Measurements from ENCODE around the gene CALU. TPM values are rescaled to one million over a fixed set of nuclear protein-coding genes. Genes with fewer than 3 reads are reported as not detected.

CALU gene
- total and polyA plus RNA-seq, 8 donors: 177 to 239 (median 205) TPM

DNA sequence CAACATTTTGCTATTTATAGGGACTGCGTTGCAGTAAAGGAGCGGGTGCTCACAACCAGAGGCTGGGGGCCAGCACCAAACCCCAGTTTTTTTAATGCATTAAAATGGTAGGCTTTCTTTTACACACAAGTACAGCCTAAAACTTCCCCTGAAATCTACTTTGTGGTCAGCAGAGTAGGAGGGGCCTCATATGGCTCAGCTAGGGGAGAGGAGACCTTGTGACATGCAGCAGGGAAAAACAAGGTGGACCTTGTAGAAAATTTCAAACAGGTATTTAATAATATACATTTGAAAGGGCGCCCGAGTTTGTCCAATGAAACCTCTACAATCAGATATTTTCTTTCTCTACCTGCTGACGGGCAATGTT, 54.0 kb downstream of the CALU start:
- TF ChIP-seq CTCF (IDR thresholded peaks at IDR 0.05): no peak
- Histone ChIP-seq H3K36me3 (no peaks in the 10 kb centered on the region), H3K27ac (no peak overlapping the region), H3K4me3 (no peak overlapping the region), H3K4me1 (peaks cover 0 to 18% of the 10 kb centered on the region in 2 donors), H3K9me3 (no peaks in the 10 kb centered on the region), H3K27me3 (peaks cover 0 to 49% of the 10 kb centered on the region in 2 donors)
- intact Hi-C loops (cut with DNase I): no loop called here
- no peak for ATAC-seq
- DNase-seq: no peak

DNA sequence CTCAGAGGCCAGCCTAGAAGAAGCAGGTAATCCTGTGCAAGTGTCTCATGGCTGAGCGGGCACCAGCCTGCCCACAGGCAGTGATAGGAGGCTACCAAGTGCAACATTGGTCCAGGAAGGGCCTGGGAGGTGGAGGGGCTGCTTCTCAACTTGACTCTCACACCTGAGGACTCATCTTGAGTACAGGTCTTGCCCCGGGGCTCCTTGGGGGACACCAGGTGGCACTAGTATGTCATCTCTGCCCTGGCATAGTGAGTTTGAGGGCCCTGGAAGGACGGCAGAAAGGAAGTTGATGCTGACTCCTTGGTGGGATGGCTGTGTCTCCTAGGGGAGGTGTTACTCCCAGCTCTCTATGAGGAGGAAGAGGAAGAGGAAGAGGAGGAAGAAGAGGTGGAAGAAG, 54.9 kb downstream of the CALU start:
- DNase-seq: no peak
- Histone ChIP-seq H3K4me1 (peaks cover 0 to 18% of the 10 kb centered on the region in 2 donors), H3K4me3 (no peak overlapping the region), H3K27ac (no peak overlapping the region), H3K36me3 (no peaks in the 10 kb centered on the region), H3K27me3 (peaks cover 0 to 48% of the 10 kb centered on the region in 2 donors), H3K9me3 (no peaks in the 10 kb centered on the region)
- ATAC-seq: no peak
- intact Hi-C loops (cut with DNase I): no loop called here
- TF ChIP-seq CTCF (IDR thresholded peaks at IDR 0.05): no peak

- ATAC-seq: no peak
- H3K27ac ChIP-seq: no peak overlapping the region
- peaks cover 0 to 18% of the 10 kb centered on the region in 2 donors for H3K4me1 ChIP-seq
- H3K9me3 ChIP-seq: no peaks in the 10 kb centered on the region
- no peak overlapping the region for H3K4me3 ChIP-seq
- H3K36me3 ChIP-seq: no peaks in the 10 kb centered on the region
- DNase-seq: no peak
- intact Hi-C loops (cut with DNase I): no loop called here
- TF ChIP-seq CTCF (IDR thresholded peaks at IDR 0.05): no peak
- H3K27me3 ChIP-seq: peaks cover 0 to 44% of the 10 kb centered on the region in 2 donors
These were observed 55.3 kb downstream of the CALU start for GRCh38 chr7:128794436-128794835.

DNA sequence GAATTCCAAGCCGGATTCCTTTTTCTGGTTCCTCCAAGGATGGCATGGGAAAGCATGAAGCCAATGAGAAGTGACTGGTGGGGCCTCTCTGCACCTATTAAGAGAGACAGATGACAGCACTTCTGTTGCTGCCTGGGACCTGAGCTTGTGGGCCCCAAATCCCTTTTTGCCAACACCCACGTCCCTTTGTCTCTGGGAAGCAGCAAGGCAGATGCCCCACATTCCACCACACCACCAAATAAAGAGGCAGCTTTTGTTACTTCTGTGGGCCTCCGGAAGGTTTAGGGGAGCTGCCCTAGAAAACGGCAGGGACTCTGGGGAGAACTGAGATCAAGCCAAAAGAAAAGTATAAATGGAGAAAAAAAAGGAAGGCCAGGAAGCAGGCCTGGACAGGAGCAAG, 56.0 kb downstream of the CALU start:
- H3K4me3 ChIP-seq: no peak overlapping the region
- ATAC-seq (no peak), DNase-seq (no peak)
- intact Hi-C loops (cut with DNase I): no loop called here
- peaks cover 0 to 18% of the 10 kb centered on the region in 2 donors for H3K4me1 ChIP-seq
- TF ChIP-seq CTCF (IDR thresholded peaks at IDR 0.05): no peak
- H3K27ac ChIP-seq: no peak overlapping the region
- H3K36me3 ChIP-seq: no peaks in the 10 kb centered on the region
- H3K27me3 ChIP-seq: peaks cover 0 to 37% of the 10 kb centered on the region in 2 donors
- H3K9me3 ChIP-seq: no peaks in the 10 kb centered on the region

DNA sequence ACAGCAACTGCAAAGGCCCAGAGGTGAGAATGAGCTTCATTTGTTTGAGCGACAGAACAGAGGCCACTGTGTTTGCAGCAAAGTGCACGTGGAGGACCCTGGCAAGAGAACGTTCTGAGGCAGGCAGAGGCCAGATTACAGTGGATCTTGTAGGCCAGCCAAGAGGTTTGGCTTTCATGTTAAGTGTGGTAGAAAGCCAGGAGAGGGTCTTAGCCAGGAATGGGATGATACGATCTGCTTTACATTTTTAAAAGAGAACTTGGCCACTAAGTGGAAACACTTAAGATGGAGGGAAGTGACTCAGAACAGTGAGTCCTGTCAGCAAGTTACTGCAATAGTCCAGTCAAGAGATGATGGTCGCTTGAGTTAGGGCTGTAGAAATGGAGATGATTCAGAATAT, 57.2 kb downstream of the CALU start:
- no peaks in the 10 kb centered on the region for H3K9me3 ChIP-seq
- intact Hi-C loops (cut with DNase I): no loop called here
- DNase-seq (peak in 1 of 4 donors; percentile 22), ATAC-seq (no peak)
- no peak overlapping the region for H3K27ac ChIP-seq
- H3K36me3 ChIP-seq: no peaks in the 10 kb centered on the region
- H3K4me1 ChIP-seq: peaks cover 0 to 8% of the 10 kb centered on the region in 2 donors
- H3K4me3 ChIP-seq: no peak overlapping the region
- no peak for TF ChIP-seq CTCF (IDR thresholded peaks at IDR 0.05)
- H3K27me3 ChIP-seq: peaks cover 0 to 25% of the 10 kb centered on the region in 2 donors
